GM18502 (cell line): ENCODE results near the gene FAM177B.

ENCODE experiments used
- ATAC-seq: cut with Tn5 transposase; IDR thresholded peaks from one replicate; pipeline ENCODE4 v1.9.1; 2021; ENCODE audit warnings: mild to moderate bottlenecking; ENCODE audit not compliant: unreplicated experiment, poor library complexity

Gene FAM177B

GRCh38 chr1:222736972-222737371, at the start of gene FAM177B:
Gene FAM177B (plus strand): TSS chr1:222737202. CDS start chr1:222746546, 9,344 bp downstream.
- ATAC-seq, result no peak

- ATAC-seq, result no peak
Observed at GRCh38 chr1:222691016-222691415, 46.0 kb upstream of the FAM177B start.

GRCh38 chr1:222694927-222695326, 42.1 kb upstream of the FAM177B start:
- no peak for ATAC-seq

GRCh38 chr1:222696741-222697140, 40.3 kb upstream of the FAM177B start:
- no peak for ATAC-seq

- ATAC-seq, result no peak
Observed at GRCh38 chr1:222697203-222697602, 39.8 kb upstream of the FAM177B start.

- ATAC-seq, result no peak
Observed at GRCh38 chr1:222697826-222698225, 39.2 kb upstream of the FAM177B start.

GRCh38 chr1:222702210-222702609, 34.8 kb upstream of the FAM177B start:
- ATAC-seq, result no peak

GRCh38 chr1:222704260-222704659, 32.7 kb upstream of the FAM177B start:
- ATAC-seq, result no peak

GRCh38 chr1:222706815-222707214, 30.2 kb upstream of the FAM177B start:
- no peak for ATAC-seq

- no peak for ATAC-seq
Observed at GRCh38 chr1:222709700-222710153, 27.3 kb upstream of the FAM177B start.

- peak; percentile 37 for ATAC-seq
Observed at GRCh38 chr1:222711319-222712252, 25.4 kb upstream of the FAM177B start.

- ATAC-seq, result peak; percentile 80
Observed at GRCh38 chr1:222712253-222713090, 24.5 kb upstream of the FAM177B start, which contains the start of the genes AIDA and BROX. Gene AIDA (minus strand): TSS chr1:222712491. CDS start chr1:222712317, 174 bp downstream. Gene BROX (plus strand): TSS chr1:222712564. CDS start chr1:222715700, 3,136 bp downstream.

- peak; percentile 71 for ATAC-seq
Observed at GRCh38 chr1:222713091-222713961, 23.7 kb upstream of the FAM177B start.

- ATAC-seq, result no peak
Observed at GRCh38 chr1:222716393-222716792, 20.6 kb upstream of the FAM177B start.

GRCh38 chr1:222728746-222729145, 8.3 kb upstream of the FAM177B start:
- no peak for ATAC-seq

- ATAC-seq, result no peak
Observed at GRCh38 chr1:222730866-222731265, 6.1 kb upstream of the FAM177B start.

- ATAC-seq, result peak; percentile 98
Observed at GRCh38 chr1:222732216-222733159, 4.5 kb upstream of the FAM177B start.

GRCh38 chr1:222734740-222735139, 2.3 kb upstream of the FAM177B start:
- ATAC-seq, result no peak

GRCh38 chr1:222736470-222736869, 532 bp upstream of the FAM177B start:
- ATAC-seq, result no peak
